ENCODE data around the gene C6orf58. TPM values are rescaled to one million over a fixed set of nuclear protein-coding genes. Genes with fewer than 3 reads are reported as not detected.

Gene C6orf58
- total RNA-seq, 1 experiment from 2014 or later: not detected

GRCh38 chr6:127585123-127585522, 8.1 kb downstream of the C6orf58 start:
- BruUV-seq (replicated peaks): no TSS peak
- H3K4me3 ChIP-seq (ENCODE audit: low read depth in 2 of 2, low read length in 2 of 2): no peak overlapping the region
- no peak for DNase-seq (ENCODE audit: low read depth, low spot score)
- peaks cover 2% of the 10 kb centered on the region; the same call in 1 of the 2 replicates for H3K27me3 ChIP-seq (ENCODE audit: control insufficient read depth, insufficient read depth, low read length)
- TF ChIP-seq SIN3A (IDR thresholded peaks at IDR 0.05; ENCODE audit: borderline replicate concordance, insufficient read depth, low read depth, low read length): no peak
- TF ChIP-seq TCF7L2 (IDR thresholded peaks at IDR 0.05; ENCODE audit: low read depth, low read length): no peak
- no peak for TF ChIP-seq CTCF (IDR thresholded peaks at IDR 0.05)
- no peak for TF ChIP-seq POLR2AphosphoS5 (IDR thresholded peaks at IDR 0.05; ENCODE audit: low read depth, low read length)
- no peak for TF ChIP-seq REST (IDR thresholded peaks at IDR 0.05; ENCODE audit: insufficient read depth in 1 of 2, low read depth in 2 of 2, low read length in 1 of 2)
- intact Hi-C loops (cut with micrococcal nuclease; ENCODE audit: unreplicated experiment): no loop called here
- no peaks in the 10 kb centered on the region for H3K9me3 ChIP-seq (ENCODE audit: control insufficient read depth, insufficient read depth, low read depth, low read length)
- H3K36me3 ChIP-seq (ENCODE audit: control insufficient read depth, insufficient read depth, low read length): no peaks in the 10 kb centered on the region
- in situ Hi-C loops (cut with HindIII; ENCODE audit: low pct_unique_long_range_greater_than_20kb, low sequenced_read_pairs): no loop called here
- no peak for ATAC-seq
- H3K4me1 ChIP-seq (ENCODE audit: control insufficient read depth, insufficient read depth, low read length): no peaks in the 10 kb centered on the region
- ChIA-PET CTCF (no interaction called here), POLR2A (no interaction called here)
- no peak overlapping the region for H3K27ac ChIP-seq (ENCODE audit: low read length)

GRCh38 chr6:127586372-127586771, 9.4 kb downstream of the C6orf58 start:
- H3K27ac ChIP-seq (ENCODE audit: low read length): no peak overlapping the region
- CTCF ChIA-PET: no interaction called here
- BruUV-seq (replicated peaks): no TSS peak
- DNase-seq (ENCODE audit: low read depth, low spot score): no peak
- intact Hi-C loops (cut with micrococcal nuclease; ENCODE audit: unreplicated experiment): no loop called here
- H3K36me3 ChIP-seq (ENCODE audit: control insufficient read depth, insufficient read depth, low read length): no peaks in the 10 kb centered on the region
- TF ChIP-seq REST (IDR thresholded peaks at IDR 0.05; ENCODE audit: insufficient read depth in 1 of 2, low read depth in 2 of 2, low read length in 1 of 2): no peak
- TF ChIP-seq SIN3A (IDR thresholded peaks at IDR 0.05; ENCODE audit: borderline replicate concordance, insufficient read depth, low read depth, low read length): no peak
- TF ChIP-seq TCF7L2 (IDR thresholded peaks at IDR 0.05; ENCODE audit: low read depth, low read length): no peak
- TF ChIP-seq POLR2AphosphoS5 (IDR thresholded peaks at IDR 0.05; ENCODE audit: low read depth, low read length): no peak
- TF ChIP-seq CTCF (IDR thresholded peaks at IDR 0.05): no peak
- no peaks in the 10 kb centered on the region for H3K9me3 ChIP-seq (ENCODE audit: control insufficient read depth, insufficient read depth, low read depth, low read length)
- POLR2A ChIA-PET: no interaction called here
- no peak overlapping the region for H3K4me3 ChIP-seq (ENCODE audit: low read depth in 2 of 2, low read length in 2 of 2)
- H3K4me1 ChIP-seq (ENCODE audit: control insufficient read depth, insufficient read depth, low read length): no peaks in the 10 kb centered on the region
- in situ Hi-C loops (cut with HindIII; ENCODE audit: low pct_unique_long_range_greater_than_20kb, low sequenced_read_pairs): no loop called here
- ATAC-seq: no peak
- peaks cover 5% of the 10 kb centered on the region; the same call in 1 of the 2 replicates for H3K27me3 ChIP-seq (ENCODE audit: control insufficient read depth, insufficient read depth, low read length)
